Measurements from ENCODE around the gene ZNF486. TPM values are rescaled to one million over a fixed set of nuclear protein-coding genes. Genes with fewer than 3 reads are reported as not detected.

ZNF486 gene
- total RNA-seq, 1 experiment from 2014 or later = 21.1 TPM

DNA sequence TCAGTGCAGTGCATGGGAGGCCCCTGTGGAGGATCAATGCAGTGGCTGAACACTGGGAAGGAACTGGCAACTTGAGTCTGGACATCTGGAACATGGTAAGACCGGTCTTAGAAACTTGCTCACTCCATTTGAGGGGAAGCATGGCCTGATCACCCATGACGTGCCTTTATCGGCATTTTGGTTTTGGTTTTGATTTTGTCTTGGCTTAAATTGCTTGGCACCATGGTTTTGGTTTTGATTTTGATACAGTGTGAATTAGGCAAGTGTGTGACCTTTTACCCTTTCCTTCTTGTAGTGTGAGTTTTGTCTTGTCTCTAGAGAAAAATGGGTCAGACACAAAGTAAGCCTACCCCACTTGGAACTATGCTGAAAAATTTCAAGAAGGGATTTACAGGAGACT lies 77.3 kb downstream of the ZNF486 start:
- Histone ChIP-seq H2BK20ac (ENCODE audit: low read depth, low read length, poor library complexity, severe bottlenecking) (no peak overlapping the region), H3K23ac (ENCODE audit: insufficient read length, low read depth, low read length) (no peak overlapping the region), H3K56ac (ENCODE audit: insufficient read length, low read depth, low read length) (no peak overlapping the region), H4K5ac (ENCODE audit: insufficient read length, low read depth, low read length) (no peak overlapping the region), H2BK5ac (ENCODE audit: insufficient read length, low read length) (no peak overlapping the region), H2BK120ac (ENCODE audit: low read depth, low read length, poor library complexity, severe bottlenecking) (no peak overlapping the region), H4K91ac (ENCODE audit: insufficient read length, low read depth, low read length) (no peak overlapping the region), H3K14ac (ENCODE audit: insufficient read depth, low read length) (no peak overlapping the region), H3K23me2 (ENCODE audit: insufficient read length, low read depth, low read length, poor library complexity, severe bottlenecking) (no peaks in the 10 kb centered on the region), H2AFZ (ENCODE audit: low read length) (no peak overlapping the region), H2AK5ac (ENCODE audit: insufficient read length, low read length) (no peak overlapping the region), H3K27ac (ENCODE audit: insufficient read length, low read depth, low read length) (no peak overlapping the region), H3K4ac (ENCODE audit: low read depth, low read length) (no peak overlapping the region), H4K8ac (replicated peaks; ENCODE audit: insufficient read length, low read depth, low read length) (no peak overlapping the region), H2BK15ac (ENCODE audit: low read depth, low read length) (no peak overlapping the region), H3K79me2 (ENCODE audit: insufficient read depth, low read length) (no peaks in the 10 kb centered on the region), H3T11ph (ENCODE audit: low read length) (no peak overlapping the region), H3K4me1 (ENCODE audit: insufficient read depth, low read length) (no peaks in the 10 kb centered on the region; the same call in 1 of the 2 replicates), H3K27me3 (ENCODE audit: insufficient read depth, low read length) (no peaks in the 10 kb centered on the region), H3K79me1 (ENCODE audit: insufficient read depth, low read depth, low read length, poor library complexity, severe bottlenecking) (no peaks in the 10 kb centered on the region), H3K9ac (ENCODE audit: extremely low read depth, insufficient read length, low read length) (no peak overlapping the region), H3K9me3 (ENCODE audit: control insufficient read depth, low read depth, low read length) (no peaks in the 10 kb centered on the region), H4K20me1 (ENCODE audit: control insufficient read depth, insufficient read depth, insufficient read length) (no peaks in the 10 kb centered on the region), H3K18ac (ENCODE audit: insufficient read length, low read depth, low read length) (no peak overlapping the region), H2BK12ac (ENCODE audit: insufficient read length, low read depth, low read length) (no peak overlapping the region), H3K4me2 (ENCODE audit: insufficient read depth, insufficient read length, low read length) (no peak overlapping the region)
- H3K27me3 Mint-ChIP-seq (ENCODE audit: low read depth) = no peaks in the 10 kb centered on the region; the same call in 1 of the 2 replicates
- WGBS (ENCODE audit: extremely low coverage, insufficient read length, low lambda C conversion rate) = no CpG with 5 or more reads among the region's 3 CpGs
- peaks cover 32 to 35% of the 10 kb centered on the region in 2 experiments for H3K4me1 Mint-ChIP-seq
- peaks cover 12 to 16% of the 10 kb centered on the region in 2 experiments for H3K9me3 Mint-ChIP-seq
- H3K36me3 Mint-ChIP-seq (ENCODE audit: insufficient read depth in 1 of 3, low read depth in 3 of 3) = peaks cover 5 to 17% (median 8%) of the 10 kb centered on the region in 3 experiments
- TF ChIP-seq, protein P1, sequence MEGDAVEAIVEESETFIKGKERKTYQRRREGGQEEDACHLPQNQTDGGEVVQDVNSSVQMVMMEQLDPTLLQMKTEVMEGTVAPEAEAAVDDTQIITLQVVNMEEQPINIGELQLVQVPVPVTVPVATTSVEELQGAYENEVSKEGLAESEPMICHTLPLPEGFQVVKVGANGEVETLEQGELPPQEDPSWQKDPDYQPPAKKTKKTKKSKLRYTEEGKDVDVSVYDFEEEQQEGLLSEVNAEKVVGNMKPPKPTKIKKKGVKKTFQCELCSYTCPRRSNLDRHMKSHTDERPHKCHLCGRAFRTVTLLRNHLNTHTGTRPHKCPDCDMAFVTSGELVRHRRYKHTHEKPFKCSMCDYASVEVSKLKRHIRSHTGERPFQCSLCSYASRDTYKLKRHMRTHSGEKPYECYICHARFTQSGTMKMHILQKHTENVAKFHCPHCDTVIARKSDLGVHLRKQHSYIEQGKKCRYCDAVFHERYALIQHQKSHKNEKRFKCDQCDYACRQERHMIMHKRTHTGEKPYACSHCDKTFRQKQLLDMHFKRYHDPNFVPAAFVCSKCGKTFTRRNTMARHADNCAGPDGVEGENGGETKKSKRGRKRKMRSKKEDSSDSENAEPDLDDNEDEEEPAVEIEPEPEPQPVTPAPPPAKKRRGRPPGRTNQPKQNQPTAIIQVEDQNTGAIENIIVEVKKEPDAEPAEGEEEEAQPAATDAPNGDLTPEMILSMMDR (conservative IDR thresholded peaks at IDR 0.05) = no peak
- H3K4me3 Mint-ChIP-seq = no peak overlapping the region
- H3K27ac Mint-ChIP-seq = no peak overlapping the region
- DNase-seq = no peak

Measured in H9 (cell line).